Ovary (tissue), 3 donors: ENCODE results near the gene TAOK3.

Experiments
- CTCF ChIP-seq, 3 donors: fragments of 450-650 bp in 2 of 3; fragments of 200-600 bp in 1 of 3; IDR thresholded peaks; one replicate each; pipeline versions ENCODE4 v1.5.1 to v1.8.0; 2016 to 2022; ENCODE audit warnings: antibody characterized with exemption in 3 of 3, mild to moderate bottlenecking in 1 of 3
- EP300 ChIP-seq: sonication (generic); formaldehyde crosslinking; IDR thresholded peaks from one replicate; pipeline ENCODE4 v1.6.1; 2017; ENCODE audit warnings: antibody characterized with exemption
- donor health status: DM: no; HTN: no; CAD: no.

- TF ChIP-seq CTCF (IDR thresholded peaks at IDR 0.05), result no peak
- TF ChIP-seq EP300, result no peak
These were observed 40.2 kb downstream of the TAOK3 start for GRCh38 chr12:118332511-118332910.
